ENCODE measurements around the gene AK1.
"Not testable (repeated sequence)": the region's sequence is repeated elsewhere in the genome, so short reads cannot be mapped to it uniquely, and the experiment has no call there.

AK1 gene

DNA sequence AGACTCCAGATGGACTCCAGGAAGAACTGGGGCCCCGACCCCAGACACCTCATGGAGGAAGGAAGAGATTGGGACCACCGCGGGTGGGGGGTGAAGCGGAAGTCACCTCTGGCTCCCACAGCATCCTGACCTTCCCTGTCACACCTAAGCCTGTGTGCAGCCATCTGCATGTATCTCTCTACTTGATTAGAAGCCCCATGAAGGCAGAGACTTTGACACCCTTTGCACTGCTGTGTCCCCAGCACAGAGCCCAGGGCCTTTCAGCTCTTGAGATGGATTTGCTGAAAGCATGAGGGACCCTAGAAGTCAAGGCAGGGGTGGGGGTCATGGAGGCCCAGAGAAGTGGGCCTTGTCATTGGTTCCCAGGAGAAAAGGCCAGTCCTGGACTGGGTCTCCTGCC is 20.2 kb downstream of the AK1 start:
- DNase-seq: no peak
- intact Hi-C loops (cut with DNase I): no loop called here

DNA sequence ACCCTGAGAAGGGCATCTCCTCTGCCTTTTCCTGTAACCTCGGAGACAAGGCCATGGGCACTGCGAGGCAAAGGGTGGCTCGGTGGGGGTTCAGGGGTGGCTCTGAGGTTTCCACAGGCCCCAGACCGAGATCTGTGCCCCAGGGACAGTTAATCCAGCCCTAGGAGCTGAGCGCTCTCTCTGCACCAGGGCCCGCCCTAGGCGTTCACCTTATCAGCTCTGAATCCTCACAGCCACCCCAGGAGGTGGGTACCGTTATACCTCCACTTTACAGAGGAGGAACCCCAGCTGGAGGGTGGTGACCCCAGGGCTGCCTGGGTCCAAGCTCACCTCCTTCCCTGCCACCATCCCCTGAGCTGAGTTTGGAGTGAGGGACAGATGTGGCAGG is 20.8 kb downstream of the AK1 start:
- no peak for DNase-seq
- intact Hi-C loops (cut with DNase I): no loop called here

DNA sequence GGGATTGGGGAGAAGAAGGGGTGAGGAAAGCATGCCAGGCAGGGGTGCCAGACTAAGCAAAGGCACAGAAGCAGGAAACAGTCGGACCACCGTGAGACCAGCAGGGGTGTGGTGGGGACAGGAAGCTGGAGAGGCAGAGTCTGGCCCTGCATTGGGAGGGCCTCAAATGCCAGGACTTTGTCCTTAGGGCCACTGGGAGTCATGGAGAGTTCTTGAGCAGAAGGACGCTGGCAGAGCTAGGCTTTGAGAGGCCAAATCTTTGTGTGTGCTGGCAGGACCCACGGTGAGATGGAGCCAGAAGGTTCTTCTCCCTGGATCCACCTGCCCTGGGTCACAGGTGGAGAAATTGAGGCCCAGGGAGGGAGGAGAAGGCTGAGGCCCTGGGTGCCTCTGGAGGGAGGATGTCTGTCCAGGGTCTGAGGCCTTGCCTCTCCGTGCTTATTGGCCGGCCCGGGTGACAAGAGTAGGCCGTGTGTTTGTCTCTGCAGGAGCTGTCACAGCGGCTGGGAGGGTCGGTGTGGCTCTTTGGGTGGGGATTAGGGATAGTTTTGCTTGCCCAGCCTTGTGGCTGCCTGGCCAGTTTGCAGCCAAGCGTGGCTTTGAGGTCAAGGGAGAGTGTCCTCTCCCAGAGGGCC is 21.3 kb downstream of the AK1 start:
- DNase-seq: no peak
- intact Hi-C loops (cut with DNase I): no loop called here

DNA sequence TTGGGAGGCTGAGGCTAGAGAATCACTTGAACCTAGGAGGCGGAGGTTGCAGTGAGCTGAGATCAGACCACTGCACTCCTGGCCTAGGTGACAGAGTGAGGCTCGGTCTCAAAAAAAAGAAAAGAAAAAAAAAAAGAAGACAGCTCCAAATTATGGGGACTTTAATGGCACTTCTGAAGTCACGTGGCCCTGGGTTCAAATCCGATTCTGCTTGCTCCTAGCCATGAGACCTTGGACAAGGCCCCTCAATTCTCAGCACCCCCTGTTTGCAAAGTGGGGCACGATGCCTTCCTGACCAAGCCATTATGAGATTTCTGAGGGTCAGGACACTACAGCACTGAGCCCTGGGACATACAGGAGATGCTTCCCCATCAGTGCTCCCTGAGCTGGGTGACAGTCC is 22.0 kb downstream of the AK1 start:
- intact Hi-C loops (cut with DNase I): no loop called here
- no peak for DNase-seq

- intact Hi-C loops (cut with DNase I): no loop called here
- DNase-seq: no peak
Measured at GRCh38 chr9:127854960-127855359, 22.5 kb downstream of the AK1 start.

GRCh38 chr9:127854184-127854806 is 23.2 kb downstream of the AK1 start, which contains the start of gene ENG:
Gene ENG, minus strand, starts transcription at chr9:127854658. Its CDS starts 303 bp downstream, at chr9:127854355.
- intact Hi-C loops (cut with DNase I): no loop called here
- DNase-seq: peak in 24 of 42 donors; percentile 6 to 67 (median 40)

DNA sequence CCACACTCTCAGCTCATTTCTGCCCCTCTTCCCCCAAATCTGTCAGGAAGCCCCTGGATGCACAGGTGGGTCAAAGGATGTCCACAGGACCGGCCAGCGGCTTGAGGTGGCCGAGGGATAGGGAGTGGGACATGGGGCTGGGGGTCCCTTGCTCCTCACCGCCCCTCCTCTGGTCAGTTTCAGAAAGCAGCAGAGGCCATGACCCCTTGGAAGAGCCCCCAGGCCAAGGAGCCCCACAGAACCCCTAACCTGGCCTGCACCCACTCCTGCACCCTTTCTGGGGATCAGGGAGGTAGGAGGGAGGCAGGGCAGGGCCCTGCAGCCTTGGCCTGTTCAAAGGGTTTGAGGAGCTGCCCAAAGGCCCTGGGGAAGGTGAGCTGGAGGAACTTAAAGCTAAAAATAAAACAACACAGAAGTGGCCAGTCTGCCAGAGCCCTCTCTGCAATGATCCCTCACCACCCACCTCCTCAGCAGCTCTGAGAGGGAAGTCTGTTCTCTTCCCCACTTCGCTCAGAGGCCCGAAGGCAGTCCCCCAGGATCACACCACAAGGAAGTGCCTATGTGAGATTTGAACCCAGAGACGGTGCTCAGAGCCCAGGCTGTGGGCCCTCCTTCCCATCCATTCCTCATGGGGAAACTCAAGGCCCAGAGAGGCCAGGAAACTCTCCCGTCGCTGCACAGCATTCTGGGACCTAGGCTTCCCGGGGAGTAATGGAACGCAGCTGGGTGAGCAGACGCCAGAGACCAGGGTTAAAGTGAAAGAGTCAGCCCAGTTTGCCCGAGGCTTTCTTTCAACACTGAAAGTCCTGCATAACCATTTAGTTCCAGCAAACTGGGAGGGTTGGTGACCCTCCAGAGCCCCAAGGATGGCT is 23.9 kb downstream of the AK1 start:
- intact Hi-C loops (cut with DNase I): no loop called here
- DNase-seq: no peak

DNA sequence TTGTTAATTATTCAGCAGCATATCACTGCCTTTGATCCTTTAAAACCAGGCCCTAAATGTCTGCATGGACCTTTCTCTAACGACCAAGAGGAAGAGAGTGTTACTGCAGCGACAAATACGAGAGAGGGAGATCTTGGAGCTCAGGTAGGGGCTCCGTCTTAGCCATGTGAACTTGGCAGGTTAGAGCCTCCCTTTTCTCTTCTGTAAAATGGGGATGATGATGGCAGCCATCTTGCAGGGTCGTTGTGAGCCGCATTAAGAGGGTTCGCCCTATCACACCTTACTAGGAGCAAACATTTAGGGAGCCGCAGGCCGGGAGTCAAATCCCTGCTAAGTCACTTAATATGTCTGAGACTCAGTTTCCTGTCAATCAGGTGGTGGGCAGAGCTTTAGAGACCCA is 24.6 kb downstream of the AK1 start:
- DNase-seq: no peak
- intact Hi-C loops (cut with DNase I): no loop called here

DNA sequence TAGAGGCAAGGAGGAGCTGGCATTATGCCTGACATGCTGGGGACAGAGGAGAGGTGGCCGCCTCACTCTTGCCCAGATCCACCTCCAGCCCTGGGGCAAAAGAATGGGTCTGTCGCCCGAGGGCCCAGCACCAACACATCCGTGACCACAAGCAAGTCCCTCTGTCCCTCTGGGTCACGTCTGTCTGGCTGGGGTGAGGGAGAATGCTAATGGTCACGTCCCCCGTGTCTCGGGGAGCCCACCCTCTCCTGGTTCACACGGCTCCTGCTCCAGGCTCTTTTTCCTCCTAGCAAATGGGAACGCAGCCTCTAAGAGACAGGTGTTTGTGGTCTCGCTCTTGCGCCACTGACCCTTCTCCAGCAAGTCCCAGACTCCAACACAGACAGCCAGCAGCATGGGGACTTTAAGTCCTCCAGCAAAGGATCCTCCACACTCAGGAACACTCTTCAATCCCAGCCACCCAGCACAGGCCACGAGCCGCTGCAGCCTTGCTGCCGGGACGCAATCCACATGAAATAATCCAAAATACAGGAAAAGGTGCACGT is 27.1 kb downstream of the AK1 start:
- DNase-seq: no peak
- intact Hi-C loops (cut with DNase I): no loop called here

GRCh38 chr9:127848756-127849504 is 28.5 kb downstream of the AK1 start:
- no peak for DNase-seq
- intact Hi-C loops (cut with DNase I): no loop called here

DNA sequence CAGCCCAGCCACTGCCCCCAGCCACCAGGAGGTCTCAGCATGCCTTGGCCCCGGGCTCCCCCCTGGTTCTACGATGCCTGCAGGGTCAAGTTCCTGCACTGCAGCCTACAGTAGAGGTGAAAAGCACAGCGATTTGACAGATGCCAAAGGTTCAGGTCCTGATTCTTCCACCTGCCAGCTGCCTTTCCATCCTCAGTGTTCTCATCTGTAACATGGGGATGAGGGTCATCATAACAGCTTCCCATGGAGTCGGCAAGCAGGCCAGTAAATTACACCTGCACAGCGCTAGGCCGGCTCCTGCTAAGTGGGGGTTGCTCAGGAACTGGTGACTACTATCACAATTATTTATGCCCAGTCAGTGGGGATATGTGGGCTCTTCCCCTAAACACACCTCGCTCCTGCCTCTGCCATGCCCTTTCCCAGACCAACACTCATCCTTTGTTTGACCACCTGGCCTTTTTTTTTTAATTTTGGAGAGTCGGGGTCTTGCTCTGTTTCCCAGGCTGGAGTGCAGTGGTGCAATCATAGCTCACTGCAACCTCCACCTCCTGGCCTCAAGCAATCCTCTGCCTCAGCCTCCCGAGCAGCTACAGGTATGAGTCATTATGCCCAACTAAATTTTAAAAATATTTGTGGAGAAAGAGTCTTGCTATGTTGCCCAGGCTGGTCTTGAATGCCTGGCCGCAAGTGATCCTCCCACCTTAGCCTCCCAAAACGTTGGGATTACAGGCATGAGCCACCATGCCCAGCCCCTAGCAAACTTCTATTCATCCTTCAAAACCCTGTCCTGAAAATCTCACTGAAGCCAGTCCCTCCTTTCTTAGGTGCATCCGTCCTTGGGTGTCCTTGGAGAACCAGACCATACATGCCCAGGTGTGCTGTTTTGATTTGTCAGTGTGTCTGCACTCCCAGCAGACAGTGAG is 29.4 kb downstream of the AK1 start:
- intact Hi-C loops (cut with DNase I): no loop called here
- no peak for DNase-seq

GRCh38 chr9:127847178-127847510 is 30.3 kb downstream of the AK1 start:
- DNase-seq: no peak

DNA sequence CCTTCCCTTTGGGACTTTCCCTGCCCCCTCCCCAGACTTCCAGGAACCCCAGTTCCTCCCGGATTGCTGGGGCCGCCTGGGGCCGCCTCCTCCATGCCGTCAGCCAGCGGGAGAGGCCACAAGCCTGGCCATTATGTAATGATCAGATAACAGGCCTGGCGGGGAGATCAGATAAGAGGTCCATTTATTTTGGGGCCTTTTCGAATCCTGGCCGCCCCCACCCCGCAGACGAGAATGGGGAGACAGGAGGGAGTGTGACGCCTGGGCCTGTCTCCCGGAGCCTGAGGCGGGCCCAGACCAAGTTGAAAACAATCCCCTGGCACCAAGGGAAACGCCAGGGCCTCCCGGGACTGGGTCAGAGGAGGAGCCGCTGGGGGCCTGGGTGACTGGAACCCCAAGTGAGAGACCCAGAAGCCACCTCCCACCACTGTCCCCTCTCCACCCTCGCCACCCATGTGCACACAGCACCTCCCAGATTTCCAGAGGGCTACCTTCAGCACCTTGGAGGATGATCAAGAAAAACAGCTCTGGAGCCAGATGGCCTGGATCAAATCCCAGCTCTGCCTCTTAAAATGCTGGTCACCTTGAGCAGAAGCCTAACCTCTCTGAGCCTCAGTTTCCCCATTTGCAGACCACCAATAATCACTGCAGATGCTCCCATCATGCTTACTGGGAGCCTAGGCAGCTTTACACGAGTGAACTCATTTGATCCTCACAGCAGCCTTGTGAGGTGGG is 30.9 kb downstream of the AK1 start:
- intact Hi-C loops (cut with DNase I): no loop called here
- DNase-seq: no peak

More at GRCh38 chr9:127847178-127847510, 30.3 kb downstream of the AK1 start:
- intact Hi-C loops (cut with DNase I): no loop called here

- intact Hi-C loops (cut with DNase I); DNase-seq: not testable (repeated sequence)
Measured at GRCh38 chr9:127845619-127846018, 31.9 kb downstream of the AK1 start.

DNA sequence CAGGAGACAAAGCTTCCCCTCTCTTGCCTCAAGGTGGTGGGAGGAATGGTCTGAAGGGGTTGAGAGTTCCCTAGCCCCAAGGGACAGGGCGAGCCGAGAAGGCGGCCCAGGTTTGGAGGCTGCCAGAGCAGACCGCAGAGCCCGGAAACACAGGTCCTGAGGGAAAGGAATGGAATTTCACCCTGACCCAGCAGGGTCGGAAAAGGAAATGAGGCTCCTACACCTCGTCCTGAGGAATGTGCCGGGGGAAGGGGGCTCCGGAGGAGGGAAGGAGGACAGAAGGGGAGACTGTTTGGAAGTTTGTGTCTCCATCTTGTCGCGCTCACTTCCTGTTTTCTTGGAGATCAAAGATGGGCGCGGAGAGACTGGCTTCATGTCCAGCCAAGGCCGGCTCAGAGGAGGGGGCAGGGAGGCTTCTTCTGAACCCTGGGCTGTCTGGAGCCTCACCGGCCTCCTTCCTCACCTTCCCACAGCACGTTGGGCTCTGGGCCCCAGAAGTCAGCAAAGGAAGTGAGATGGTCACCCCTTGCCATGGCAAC is 32.6 kb downstream of the AK1 start:
- DNase-seq: no peak
- intact Hi-C loops (cut with DNase I): no loop called here

- no peak for DNase-seq
- intact Hi-C loops (cut with DNase I): no loop called here
Measured at GRCh38 chr9:127841087-127841835, 36.2 kb downstream of the AK1 start.
